Spleen (tissue), 7 donors: Measurements from ENCODE around the gene PDXK.
A peak's percentile ranks its signal among the peaks of the same experiment; 100 is the strongest.

Experiments used
- POLR2A ChIP-seq, 3 donors: fragments of 450-650 bp; IDR thresholded peaks; one replicate each; pipeline ENCODE4 v1.5.1; 2017; ENCODE audit warnings: antibody characterized with exemption in 3 of 3, mild to moderate bottlenecking in 1 of 3
- POLR2AphosphoS5 ChIP-seq, 3 donors: sonication (generic); formaldehyde crosslinking; IDR thresholded peaks; one replicate each; pipeline ENCODE4 v1.5.1; 2017; ENCODE audit warnings: antibody characterized with exemption in 3 of 3
- TF ChIP-seq, protein P1 (sequence below), 11 experiments: fragments of 200-600 bp in 7 of 11; fragments of 450-650 bp in 4 of 11; sonication (generic) in 4 of 11; IDR thresholded peaks in 8 of 11; conservative IDR thresholded peaks in 3 of 11; 1 replicate in 7 of 11; 2 replicates in 4 of 11; pipeline versions ENCODE4 v1.4.0 to v1.8.0; 2016 to 2021; ENCODE audit warnings: antibody characterized with exemption in 11 of 11, inconsistent platforms in 4 of 11, mild to moderate bottlenecking in 1 of 11
- donor health status: DM: no; HTN: no; CAD: no; lungs with moderate emphysema.
- donor health status: DM: no; HTN: no; CAD: no.
- donor health status: DM: no; HTN: no; CAD: no.

DNA sequence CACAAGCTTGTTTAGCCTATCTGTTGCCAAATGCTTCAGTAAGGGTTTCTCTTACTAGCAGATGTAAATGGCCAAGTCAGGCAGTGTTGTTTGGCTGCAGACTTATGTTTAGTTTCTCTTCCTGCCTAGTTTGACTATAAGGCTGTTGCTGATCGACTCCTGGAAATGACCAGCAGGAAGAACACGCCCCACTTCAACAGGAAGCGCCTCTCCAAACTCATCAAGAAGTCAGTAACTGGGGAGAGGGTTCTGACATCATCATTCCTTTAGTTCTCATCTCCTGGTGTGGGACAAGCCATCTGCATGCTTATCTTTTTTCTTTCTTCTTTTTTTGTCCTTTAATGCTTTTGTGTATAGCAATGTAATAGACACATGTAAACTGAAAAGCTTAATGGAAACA lies 34.5 kb upstream of the PDXK start:
- TF ChIP-seq, protein P1, sequence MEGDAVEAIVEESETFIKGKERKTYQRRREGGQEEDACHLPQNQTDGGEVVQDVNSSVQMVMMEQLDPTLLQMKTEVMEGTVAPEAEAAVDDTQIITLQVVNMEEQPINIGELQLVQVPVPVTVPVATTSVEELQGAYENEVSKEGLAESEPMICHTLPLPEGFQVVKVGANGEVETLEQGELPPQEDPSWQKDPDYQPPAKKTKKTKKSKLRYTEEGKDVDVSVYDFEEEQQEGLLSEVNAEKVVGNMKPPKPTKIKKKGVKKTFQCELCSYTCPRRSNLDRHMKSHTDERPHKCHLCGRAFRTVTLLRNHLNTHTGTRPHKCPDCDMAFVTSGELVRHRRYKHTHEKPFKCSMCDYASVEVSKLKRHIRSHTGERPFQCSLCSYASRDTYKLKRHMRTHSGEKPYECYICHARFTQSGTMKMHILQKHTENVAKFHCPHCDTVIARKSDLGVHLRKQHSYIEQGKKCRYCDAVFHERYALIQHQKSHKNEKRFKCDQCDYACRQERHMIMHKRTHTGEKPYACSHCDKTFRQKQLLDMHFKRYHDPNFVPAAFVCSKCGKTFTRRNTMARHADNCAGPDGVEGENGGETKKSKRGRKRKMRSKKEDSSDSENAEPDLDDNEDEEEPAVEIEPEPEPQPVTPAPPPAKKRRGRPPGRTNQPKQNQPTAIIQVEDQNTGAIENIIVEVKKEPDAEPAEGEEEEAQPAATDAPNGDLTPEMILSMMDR (IDR thresholded peaks at IDR 0.05 in 8 of 11, conservative IDR thresholded peaks at IDR 0.05 in 3 of 11), result no peak
- TF ChIP-seq POLR2A (IDR thresholded peaks at IDR 0.05), result no peak
- peak in 1 of 3 donors; percentile 25 for TF ChIP-seq POLR2AphosphoS5 (IDR thresholded peaks at IDR 0.05)
